NB4 (cell line): ENCODE results near the gene SLFNL1.

Experiments
- POLR2A ChIP-seq: IDR thresholded peaks from 2 replicates; pipeline ENCODE4 v1.6.1; 2011; ENCODE audit warnings: mild to moderate bottlenecking; ENCODE audit not compliant: insufficient read length; ENCODE audit errors: extremely low read depth
- TF ChIP-seq, protein P1 (sequence below): IDR thresholded peaks from one replicate; pipeline ENCODE4 v1.5.1; 2012; ENCODE audit warnings: low read depth, low read length
- TF ChIP-seq, protein P2 (sequence below): IDR thresholded peaks from 2 replicates; pipeline ENCODE4 v1.6.1; 2011; ENCODE audit warnings: low read depth, low read length

GRCh38 chr1:40985161-40985560 is 36.4 kb downstream of the SLFNL1 start:
- TF ChIP-seq, protein P1, sequence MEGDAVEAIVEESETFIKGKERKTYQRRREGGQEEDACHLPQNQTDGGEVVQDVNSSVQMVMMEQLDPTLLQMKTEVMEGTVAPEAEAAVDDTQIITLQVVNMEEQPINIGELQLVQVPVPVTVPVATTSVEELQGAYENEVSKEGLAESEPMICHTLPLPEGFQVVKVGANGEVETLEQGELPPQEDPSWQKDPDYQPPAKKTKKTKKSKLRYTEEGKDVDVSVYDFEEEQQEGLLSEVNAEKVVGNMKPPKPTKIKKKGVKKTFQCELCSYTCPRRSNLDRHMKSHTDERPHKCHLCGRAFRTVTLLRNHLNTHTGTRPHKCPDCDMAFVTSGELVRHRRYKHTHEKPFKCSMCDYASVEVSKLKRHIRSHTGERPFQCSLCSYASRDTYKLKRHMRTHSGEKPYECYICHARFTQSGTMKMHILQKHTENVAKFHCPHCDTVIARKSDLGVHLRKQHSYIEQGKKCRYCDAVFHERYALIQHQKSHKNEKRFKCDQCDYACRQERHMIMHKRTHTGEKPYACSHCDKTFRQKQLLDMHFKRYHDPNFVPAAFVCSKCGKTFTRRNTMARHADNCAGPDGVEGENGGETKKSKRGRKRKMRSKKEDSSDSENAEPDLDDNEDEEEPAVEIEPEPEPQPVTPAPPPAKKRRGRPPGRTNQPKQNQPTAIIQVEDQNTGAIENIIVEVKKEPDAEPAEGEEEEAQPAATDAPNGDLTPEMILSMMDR = no peak
- TF ChIP-seq POLR2A = no peak
- TF ChIP-seq, protein P2, sequence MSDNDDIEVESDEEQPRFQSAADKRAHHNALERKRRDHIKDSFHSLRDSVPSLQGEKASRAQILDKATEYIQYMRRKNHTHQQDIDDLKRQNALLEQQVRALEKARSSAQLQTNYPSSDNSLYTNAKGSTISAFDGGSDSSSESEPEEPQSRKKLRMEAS = no peak
